Mesodermal cell (in vitro differentiated cells): ENCODE data around the gene PLEKHG2.

Experiments
- H3K27ac ChIP-seq: 2 replicates; pipeline ENCODE4 v1.7.0; 2013; ENCODE audit warnings: mild to moderate bottlenecking, low read depth, low read length, moderate library complexity; ENCODE audit not compliant: severe bottlenecking
- H3K36me3 ChIP-seq: 2 replicates; pipeline ENCODE4 v1.7.1; 2013; ENCODE audit warnings: mild to moderate bottlenecking, low read length, moderate library complexity; ENCODE audit not compliant: control insufficient read depth, insufficient read depth
- H3K4me1 ChIP-seq: one replicate; pipeline ENCODE4 v1.7.1; 2013; ENCODE audit warnings: mild to moderate bottlenecking, low read length; ENCODE audit not compliant: insufficient read depth, control insufficient read depth, poor library complexity, severe bottlenecking
- H3K4me3 ChIP-seq: 2 replicates; pipeline ENCODE4 v1.7.0; 2013; ENCODE audit warnings: low read length, control low read depth, mild to moderate bottlenecking; ENCODE audit not compliant: insufficient read depth, poor library complexity, severe bottlenecking; ENCODE audit errors: extremely low read depth
- H3K9me3 ChIP-seq: 2 replicates; pipeline ENCODE4 v1.7.1; 2013; ENCODE audit warnings: mild to moderate bottlenecking, low read length, moderate library complexity; ENCODE audit not compliant: control insufficient read depth
- WGBS, 2 experiments: methylation state at CpG; one replicate each; pipeline ENCODE4 v1.1.5; 2013; ENCODE audit warnings: missing lambda C conversion rate in 2 of 2; ENCODE audit not compliant: insufficient coverage in 2 of 2; 5-methylcytosine and 5-hydroxymethylcytosine counted together

The PLEKHG2 gene

GRCh38 chr19:39426170-39426569, 13.7 kb downstream of the PLEKHG2 start:
- no peaks in the 10 kb centered on the region for H3K9me3 ChIP-seq
- peaks cover 27% of the 10 kb centered on the region for H3K4me1 ChIP-seq
- peaks cover 56% of the 10 kb centered on the region for H3K36me3 ChIP-seq
- H3K4me3 ChIP-seq, result no peak overlapping the region
- WGBS, 2 experiments, result 65 to 78% methylated on average over 3 to 4 of the region's 5 CpGs
- H3K27ac ChIP-seq, result peak overlapping the region; percentile 16

GRCh38 chr19:39427707-39428106, 15.2 kb downstream of the PLEKHG2 start:
- no peaks in the 10 kb centered on the region for H3K9me3 ChIP-seq
- peak overlapping the region; percentile 95 for H3K27ac ChIP-seq
- no peak overlapping the region for H3K4me3 ChIP-seq
- H3K36me3 ChIP-seq, result peaks cover 47% of the 10 kb centered on the region
- H3K4me1 ChIP-seq, result peaks cover 29% of the 10 kb centered on the region
- WGBS, 2 experiments, result 92 to 93% methylated on average over 10 to 11 of the region's 11 CpGs

DNA sequence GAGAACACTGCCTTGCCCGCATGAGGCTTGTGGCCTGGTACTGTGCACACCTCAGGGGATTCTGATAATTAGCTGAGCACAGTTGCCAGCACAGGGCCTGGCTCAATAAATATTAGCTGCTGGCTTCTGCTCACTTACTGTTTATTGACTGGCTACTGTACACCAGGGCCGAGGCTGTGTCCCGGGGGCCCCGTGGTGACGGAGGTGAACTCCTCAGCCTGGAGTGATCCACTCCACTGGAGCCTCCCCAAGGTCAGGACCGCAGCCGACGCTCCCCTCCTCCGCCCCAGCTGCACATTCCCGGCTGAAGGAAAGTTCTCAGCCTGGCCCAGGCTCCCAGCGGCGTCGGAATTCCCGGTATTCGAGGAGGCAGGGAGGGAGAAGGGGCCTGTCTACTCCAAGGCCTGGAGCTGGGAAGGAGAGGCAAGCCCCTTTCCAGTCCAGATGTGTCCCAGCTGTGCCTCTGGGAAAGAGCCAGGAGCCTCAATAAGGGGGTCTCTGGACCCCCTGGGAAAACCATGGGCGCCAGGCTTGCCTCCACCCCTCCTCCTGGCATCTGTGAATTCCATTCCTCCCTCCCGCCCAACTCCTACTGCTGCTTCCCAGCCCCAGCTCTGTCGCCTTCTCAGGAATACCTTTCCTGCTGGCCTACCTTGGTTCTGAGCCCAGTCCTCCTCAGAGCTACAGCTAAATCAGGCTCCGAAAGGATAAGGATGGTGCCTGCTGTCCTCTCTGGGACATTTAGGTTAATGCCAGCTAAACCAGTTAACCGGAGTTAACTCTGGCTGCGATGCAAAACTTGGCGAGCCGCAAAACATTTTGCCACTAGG, 16.0 kb downstream of the PLEKHG2 start:
- Histone ChIP-seq H3K4me1 (peaks cover 29% of the 10 kb centered on the region), H3K4me3 (no peak overlapping the region), H3K27ac (peak overlapping the region; percentile 95), H3K9me3 (no peaks in the 10 kb centered on the region), H3K36me3 (peaks cover 47% of the 10 kb centered on the region)
- WGBS, 2 experiments, result 24 to 34% methylated on average over 15 to 23 of the region's 23 CpGs

DNA sequence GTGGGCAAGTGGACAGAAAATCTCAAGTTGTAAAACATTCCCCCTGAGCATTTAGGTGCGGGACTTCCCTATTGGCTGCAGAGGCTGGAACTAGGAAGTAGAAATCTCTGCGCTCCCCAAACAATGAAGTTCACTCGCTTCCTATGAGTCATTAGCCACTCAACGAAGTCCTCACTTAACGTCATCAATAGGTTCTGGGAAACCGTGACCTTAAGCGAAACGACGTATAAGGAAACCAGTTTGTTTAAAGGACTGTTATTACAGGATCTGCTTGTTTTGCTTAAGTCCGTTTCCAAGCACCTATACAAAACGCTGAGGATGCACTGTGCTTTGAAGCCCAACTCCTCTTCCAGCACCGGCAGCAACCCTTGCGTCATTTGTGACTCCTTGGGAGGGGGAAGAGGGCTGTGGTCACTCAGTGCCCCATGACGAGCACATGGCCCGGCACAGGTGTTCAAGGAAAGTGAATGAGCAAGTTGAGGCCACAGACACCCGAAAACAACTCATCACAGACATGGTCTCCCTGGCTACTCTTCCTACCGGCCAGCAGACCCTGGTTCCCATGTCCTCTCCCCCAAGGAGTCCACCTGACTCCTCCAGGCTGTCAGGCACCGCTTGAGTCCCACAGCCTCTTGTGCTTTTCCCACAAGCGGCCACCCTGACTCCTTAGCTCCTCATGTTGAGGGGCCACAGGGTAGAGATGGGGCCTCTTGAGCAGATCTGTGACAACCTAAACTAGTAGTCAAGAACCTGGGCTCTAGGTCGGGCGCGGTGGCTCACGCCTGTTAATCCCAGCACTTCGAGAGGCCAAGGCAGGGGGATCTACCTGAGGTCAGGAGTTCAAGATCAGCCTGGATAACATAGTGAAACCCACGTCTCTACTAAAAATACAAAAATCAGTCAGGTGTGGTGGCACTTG, 18.5 kb downstream of the PLEKHG2 start:
- peak overlapping the region; percentile 87 for H3K27ac ChIP-seq
- WGBS, 2 experiments, result 83 to 87% methylated on average over 15 to 21 of the region's 25 CpGs
- H3K9me3 ChIP-seq, result no peaks in the 10 kb centered on the region
- H3K36me3 ChIP-seq, result peaks cover 39% of the 10 kb centered on the region
- peaks cover 33% of the 10 kb centered on the region for H3K4me1 ChIP-seq
- no peak overlapping the region for H3K4me3 ChIP-seq

GRCh38 chr19:39432677-39433025, 20.2 kb downstream of the PLEKHG2 start:
- no peaks in the 10 kb centered on the region for H3K9me3 ChIP-seq
- H3K4me1 ChIP-seq, result peaks cover 38% of the 10 kb centered on the region
- no peak overlapping the region for H3K4me3 ChIP-seq
- H3K36me3 ChIP-seq, result peaks cover 33% of the 10 kb centered on the region
- no peak overlapping the region for H3K27ac ChIP-seq
- 94 to 95% methylated on average over 7 of the region's 8 CpGs for WGBS, 2 experiments

DNA sequence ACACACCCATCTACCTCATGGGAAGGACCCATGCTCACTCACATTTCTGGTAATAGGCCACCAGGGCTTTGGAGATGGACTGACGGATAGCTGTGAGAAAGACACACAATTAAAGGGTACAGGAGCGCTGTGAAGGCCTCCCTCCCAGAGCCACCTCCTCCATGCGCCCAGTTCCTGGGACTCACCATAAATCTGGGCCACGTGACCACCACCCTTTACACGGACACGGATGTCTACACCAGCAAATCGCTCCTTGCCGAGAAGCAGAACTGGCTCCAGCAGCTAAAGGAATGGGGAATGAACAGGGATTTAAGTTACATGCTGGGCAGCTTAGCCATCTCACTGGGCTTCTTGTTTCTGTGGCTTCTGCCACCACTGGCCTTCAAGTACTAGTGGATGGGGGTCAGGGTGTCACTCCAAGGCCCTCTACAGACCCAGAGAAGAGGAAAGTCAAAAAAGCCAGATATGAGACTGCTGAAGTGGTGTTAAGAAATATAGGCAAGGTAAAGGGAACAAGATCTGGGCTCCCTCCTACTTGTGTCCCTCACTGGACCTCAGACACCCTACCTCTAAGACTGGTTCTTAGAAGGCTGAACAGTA, 21.1 kb downstream of the PLEKHG2 start:
- H3K9me3 ChIP-seq, result no peaks in the 10 kb centered on the region
- H3K4me1 ChIP-seq, result peaks cover 30% of the 10 kb centered on the region
- peak overlapping the region; percentile 49 for H3K27ac ChIP-seq
- H3K36me3 ChIP-seq, result peaks cover 33% of the 10 kb centered on the region
- H3K4me3 ChIP-seq, result no peak overlapping the region
- 92 to 98% methylated on average over 6 to 7 of the region's 8 CpGs for WGBS, 2 experiments

GRCh38 chr19:39434123-39435076, 21.9 kb downstream of the PLEKHG2 start:
- peaks cover 33% of the 10 kb centered on the region for H3K36me3 ChIP-seq
- 56 to 68% methylated on average over 9 to 10 of the region's 10 CpGs for WGBS, 2 experiments
- H3K4me1 ChIP-seq, result peaks cover 24% of the 10 kb centered on the region
- H3K9me3 ChIP-seq, result no peaks in the 10 kb centered on the region
- peak overlapping the region; percentile 100 for H3K4me3 ChIP-seq
- peak overlapping the region; percentile 49 for H3K27ac ChIP-seq

GRCh38 chr19:39435499-39436349, 23.3 kb downstream of the PLEKHG2 start, which contains the start of gene RPS16:
RPS16 (minus strand) TSS chr19:39435949; CDS start chr19:39435895, 54 bp downstream.
- H3K4me3 ChIP-seq, result peak within 1 kb of the TSS; percentile 100
- peaks cover 21% of the 10 kb centered on the region for H3K4me1 ChIP-seq
- 0% methylated on average over 53 to 56 of the region's 61 CpGs for WGBS, 2 experiments
- peak within 1 kb of the TSS; percentile 83 for H3K27ac ChIP-seq
- peaks cover 33% of the 10 kb centered on the region for H3K36me3 ChIP-seq
- no peaks in the 10 kb centered on the region for H3K9me3 ChIP-seq

DNA sequence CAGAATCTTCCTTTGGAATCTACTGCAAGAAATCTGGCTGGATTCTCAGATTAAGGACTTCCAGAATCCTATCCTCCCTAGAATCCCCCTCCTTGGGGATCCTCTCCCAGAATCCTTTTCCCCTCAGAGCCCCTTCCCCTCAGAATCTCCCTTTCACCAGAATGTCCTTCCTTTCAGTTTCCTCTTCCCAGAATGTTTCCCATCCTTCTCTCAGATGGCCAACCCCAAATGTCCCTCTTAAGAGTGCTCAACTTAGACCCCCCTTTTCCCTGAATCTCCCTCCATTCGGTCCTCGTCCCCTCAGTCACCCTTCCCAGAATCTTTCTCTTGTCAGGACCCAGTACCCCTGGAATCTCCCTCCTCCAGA, 23.9 kb downstream of the PLEKHG2 start:
- Histone ChIP-seq H3K36me3 (peaks cover 29% of the 10 kb centered on the region), H3K27ac (peak overlapping the region; percentile 83), H3K4me1 (peaks cover 15% of the 10 kb centered on the region), H3K4me3 (peak overlapping the region; percentile 100), H3K9me3 (no peaks in the 10 kb centered on the region)
- WGBS, 2 experiments, result 8% methylated on average over 2 of the region's 2 CpGs; no CpG with 5 or more reads in 1 of the 2 experiments
